OCI-LY7 (cell line): ENCODE data around the gene MAML1. TPM values are rescaled to one million over a fixed set of nuclear protein-coding genes. Genes with fewer than 3 reads are reported as not detected.

Experiments
- BruUV-seq: library from RNA; stranded (reverse); fragments of 400-500 nt; replicated peaks from 2 replicates; lab custom pipeline; 2021; lab: Mats Ljungman, UMichigan
- CTCF ChIA-PET: fragments of 300-600 bp; sonication (Branson Sonifier 250); formaldehyde crosslinking; loops from one replicate; lab custom pipeline; 2022; ENCODE audit warnings: antibody characterized with exemption; ENCODE audit not compliant: unreplicated experiment; lab: Charles Lee
- POLR2A ChIA-PET: fragments of 300-600 bp; sonication (Branson Sonifier 250); formaldehyde crosslinking; loops from one replicate; lab custom pipeline; 2022; ENCODE audit warnings: antibody characterized with exemption; lab: Charles Lee
- DNase-seq: peaks from one replicate; pipeline ENCODE4 v3.0.0-alpha.2; 2015; ENCODE audit warnings: low spot score
- H2AFZ ChIP-seq: fragments of 200-600 bp; sonication (generic), shearing (Covaris generic); 2 replicates; pipeline ENCODE4 v1.6.1; 2014; ENCODE audit warnings: mild to moderate bottlenecking, antibody characterized with exemption, low read length, moderate library complexity
- H3K27ac ChIP-seq: fragments of 200-600 bp; sonication (generic); 2 replicates; pipeline ENCODE4 v1.5.1; 2014; ENCODE audit warnings: mixed run types, low read depth, mild to moderate bottlenecking, moderate library complexity, low read length, inconsistent platforms; ENCODE audit not compliant: poor library complexity, severe bottlenecking
- H3K36me3 ChIP-seq: fragments of 200-600 bp; sonication (generic); 2 replicates; pipeline ENCODE4 v1.6.1; 2014; ENCODE audit warnings: mild to moderate bottlenecking, antibody characterized with exemption, low read length, moderate library complexity, mixed read lengths; ENCODE audit not compliant: insufficient read depth
- H3K4me1 ChIP-seq: fragments of 200-600 bp; sonication (generic); 2 replicates; pipeline ENCODE4 v1.5.1; 2014; ENCODE audit warnings: mild to moderate bottlenecking, low read length; ENCODE audit not compliant: insufficient read depth, poor library complexity, severe bottlenecking
- H3K4me2 ChIP-seq: fragments of 200-600 bp; sonication (generic); 2 replicates; pipeline ENCODE4 v1.6.1; 2014; ENCODE audit warnings: mild to moderate bottlenecking, low read length
- H3K4me3 ChIP-seq: fragments of 200-600 bp; sonication (generic); 2 replicates; pipeline ENCODE4 v1.5.1; 2014; ENCODE audit warnings: mild to moderate bottlenecking, low read depth, low read length; ENCODE audit not compliant: poor library complexity, severe bottlenecking
- H3K79me2 ChIP-seq: fragments of 200-600 bp; sonication (generic); 2 replicates; pipeline ENCODE4 v1.6.1; 2016; ENCODE audit warnings: low read depth, mild to moderate bottlenecking, low read length, moderate library complexity, mixed read lengths; ENCODE audit not compliant: insufficient read depth
- H3K9me2 ChIP-seq: fragments of 200-600 bp; sonication (generic); 2 replicates; pipeline ENCODE4 v1.6.1; 2016; ENCODE audit warnings: mild to moderate bottlenecking, low read length, mixed read lengths; ENCODE audit not compliant: insufficient read depth
- H3K9me3 ChIP-seq: fragments of 200-600 bp; sonication (generic); 2 replicates; pipeline ENCODE4 v1.6.1; 2014; ENCODE audit warnings: mild to moderate bottlenecking, mixed run types, low read length, mixed read lengths
- H4K20me1 ChIP-seq: fragments of 200-600 bp; sonication (generic); 2 replicates; pipeline ENCODE4 v1.6.1; 2014; ENCODE audit warnings: mild to moderate bottlenecking, antibody characterized with exemption, low read length, moderate library complexity, mixed read lengths; ENCODE audit not compliant: insufficient read depth
- EZH2phosphoT487 ChIP-seq: fragments of 200-600 bp; sonication (generic); IDR thresholded peaks from 2 replicates; pipeline ENCODE4 v1.6.1; 2018; ENCODE audit warnings: low read depth, borderline replicate concordance, mild to moderate bottlenecking, mixed run types, antibody characterized with exemption, low read length, moderate library complexity, mixed read lengths
- intact Hi-C: fragments of 100-400 bp; cut with micrococcal nuclease; formaldehyde crosslinking; loops from one replicate; pipeline ENCODE4 v1.10.0; 2022; ENCODE audit not compliant: unreplicated experiment
- total RNA-seq, 2 experiments: library from RNA; depleted of rRNA in 1 of 2; stranded (reverse); fragments of >200 nt in 1 of 2; shearing (Covaris generic) in 1 of 2; gene quantifications; 2 replicates each; pipeline ENCODE4 v1.2.3, GENCODE V29; 2014 to 2022
- TF ChIP-seq, protein P1 (sequence below): fragments of 200-600 bp; sonication (generic); conservative IDR thresholded peaks from 2 replicates; pipeline ENCODE4 v1.5.1; 2014; ENCODE audit warnings: mild to moderate bottlenecking, antibody characterized with exemption, low read length, moderate library complexity, mixed read lengths

Gene MAML1
- total RNA-seq, 2 experiments from 2014 or later: 17.0 to 27.4 TPM

DNA sequence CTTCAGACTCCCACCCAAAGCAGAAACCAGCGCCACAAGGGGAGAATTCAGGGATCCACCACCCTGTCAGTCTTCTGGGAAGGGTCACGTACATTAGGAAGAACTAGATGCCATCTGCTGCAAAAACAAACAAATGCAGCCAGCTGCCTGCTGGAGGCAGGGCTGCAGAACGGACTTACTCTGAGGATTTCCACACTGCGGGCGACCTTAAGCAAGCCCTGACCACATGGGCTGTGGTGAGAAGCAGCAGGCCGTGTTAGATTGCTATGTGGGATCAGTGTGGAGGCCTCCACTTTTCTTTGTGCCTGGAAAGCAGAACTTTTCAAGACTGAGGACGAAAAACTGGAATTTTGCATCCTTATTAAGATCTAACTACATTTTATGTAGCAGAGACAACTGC, 47.7 kb downstream of the MAML1 start:
- no peak overlapping the region for H3K4me3 ChIP-seq
- no peak overlapping the region for H3K4me2 ChIP-seq
- POLR2A ChIA-PET: no interaction called here
- no peaks in the 10 kb centered on the region for H3K9me2 ChIP-seq
- no peaks in the 10 kb centered on the region for H3K79me2 ChIP-seq
- no peaks in the 10 kb centered on the region for H4K20me1 ChIP-seq
- H3K27ac ChIP-seq: no peak overlapping the region
- DNase-seq: no peak
- BruUV-seq: no TSS peak
- no peaks in the 10 kb centered on the region for H3K9me3 ChIP-seq
- H3K4me1 ChIP-seq: no peaks in the 10 kb centered on the region
- CTCF ChIA-PET: no interaction called here
- TF ChIP-seq, protein P1, sequence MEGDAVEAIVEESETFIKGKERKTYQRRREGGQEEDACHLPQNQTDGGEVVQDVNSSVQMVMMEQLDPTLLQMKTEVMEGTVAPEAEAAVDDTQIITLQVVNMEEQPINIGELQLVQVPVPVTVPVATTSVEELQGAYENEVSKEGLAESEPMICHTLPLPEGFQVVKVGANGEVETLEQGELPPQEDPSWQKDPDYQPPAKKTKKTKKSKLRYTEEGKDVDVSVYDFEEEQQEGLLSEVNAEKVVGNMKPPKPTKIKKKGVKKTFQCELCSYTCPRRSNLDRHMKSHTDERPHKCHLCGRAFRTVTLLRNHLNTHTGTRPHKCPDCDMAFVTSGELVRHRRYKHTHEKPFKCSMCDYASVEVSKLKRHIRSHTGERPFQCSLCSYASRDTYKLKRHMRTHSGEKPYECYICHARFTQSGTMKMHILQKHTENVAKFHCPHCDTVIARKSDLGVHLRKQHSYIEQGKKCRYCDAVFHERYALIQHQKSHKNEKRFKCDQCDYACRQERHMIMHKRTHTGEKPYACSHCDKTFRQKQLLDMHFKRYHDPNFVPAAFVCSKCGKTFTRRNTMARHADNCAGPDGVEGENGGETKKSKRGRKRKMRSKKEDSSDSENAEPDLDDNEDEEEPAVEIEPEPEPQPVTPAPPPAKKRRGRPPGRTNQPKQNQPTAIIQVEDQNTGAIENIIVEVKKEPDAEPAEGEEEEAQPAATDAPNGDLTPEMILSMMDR: no peak
- TF ChIP-seq EZH2phosphoT487: no peak
- peaks cover 35% of the 10 kb centered on the region for H3K36me3 ChIP-seq
- intact Hi-C loops: no loop called here
- no peak overlapping the region for H2AFZ ChIP-seq

DNA sequence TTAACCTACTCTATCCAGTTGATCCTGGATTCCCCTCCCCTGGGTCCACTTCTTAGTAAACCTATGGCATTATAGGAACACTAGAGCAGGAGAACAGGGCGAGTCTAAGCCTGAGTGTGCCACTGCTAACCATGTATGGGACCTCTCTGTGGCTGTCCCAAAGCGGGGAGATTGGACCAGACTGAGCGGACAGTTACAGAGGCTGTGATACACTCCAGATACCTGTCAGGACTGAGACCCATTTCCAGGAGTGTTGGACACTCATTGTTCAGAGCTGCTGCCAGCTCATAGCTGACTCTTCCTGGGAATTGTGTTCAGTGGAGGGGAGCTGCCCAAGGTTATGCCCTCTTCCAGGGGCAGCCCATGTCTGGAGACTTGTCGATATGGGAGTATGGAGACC, 49.2 kb downstream of the MAML1 start:
- intact Hi-C loops: no loop called here
- Histone ChIP-seq H3K4me3 (no peak overlapping the region), H2AFZ (no peak overlapping the region), H3K4me2 (no peak overlapping the region), H4K20me1 (no peaks in the 10 kb centered on the region), H3K36me3 (peaks cover 22% of the 10 kb centered on the region; the same call in 1 of the 2 replicates), H3K79me2 (no peaks in the 10 kb centered on the region), H3K27ac (no peak overlapping the region), H3K9me2 (no peaks in the 10 kb centered on the region), H3K4me1 (no peaks in the 10 kb centered on the region), H3K9me3 (no peaks in the 10 kb centered on the region)
- ChIA-PET POLR2A (interaction anchor here (0.6 kb wide), 1 partner anchor 15 kb away, joined by 5 read pairs; no protein-coding TSS in a partner anchor), CTCF (no interaction called here)
- no peak for DNase-seq
- BruUV-seq: no TSS peak
- no peak for TF ChIP-seq EZH2phosphoT487
- TF ChIP-seq, protein P1: no peak

DNA sequence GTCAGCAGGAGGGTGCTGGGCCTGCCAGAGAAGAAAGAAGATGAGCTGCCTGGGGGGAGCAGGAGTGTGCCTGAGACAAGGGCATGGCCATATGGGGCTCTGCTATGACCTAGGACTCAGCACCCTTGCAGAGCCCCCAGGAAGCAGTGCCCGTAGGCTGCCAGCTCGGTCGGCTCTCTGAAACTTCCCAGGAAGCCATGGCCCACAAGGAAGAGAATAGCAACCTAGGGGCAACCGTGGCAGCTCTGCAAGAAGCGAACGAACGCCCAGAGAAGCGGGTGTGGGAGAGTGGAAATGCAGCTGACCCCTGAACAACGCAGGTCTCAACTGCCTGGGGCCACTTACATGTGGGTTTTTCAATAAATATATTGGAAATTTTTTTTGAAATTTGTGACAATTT, 50.5 kb downstream of the MAML1 start:
- no peak for DNase-seq
- ChIA-PET POLR2A (interaction anchor here (0.7 kb wide), 1 partner anchor 622 kb away, joined by 7 read pairs; no protein-coding TSS in a partner anchor), CTCF (no interaction called here)
- H3K79me2 ChIP-seq: no peaks in the 10 kb centered on the region
- H3K4me2 ChIP-seq: no peak overlapping the region
- peaks cover 2% of the 10 kb centered on the region for H3K4me1 ChIP-seq
- H3K9me2 ChIP-seq: no peaks in the 10 kb centered on the region
- H3K27ac ChIP-seq: no peak overlapping the region
- H3K9me3 ChIP-seq: no peaks in the 10 kb centered on the region
- H4K20me1 ChIP-seq: no peaks in the 10 kb centered on the region
- no TSS peak for BruUV-seq
- H3K36me3 ChIP-seq: peaks cover 16% of the 10 kb centered on the region; the same call in 1 of the 2 replicates
- no peak overlapping the region for H2AFZ ChIP-seq
- intact Hi-C loops: no loop called here
- TF ChIP-seq, protein P1: no peak
- no peak for TF ChIP-seq EZH2phosphoT487
- no peak overlapping the region for H3K4me3 ChIP-seq
